ENCODE data around the gene GLI2. TPM values are rescaled to one million over a fixed set of nuclear protein-coding genes. Genes with fewer than 3 reads are reported as not detected.

GLI2 gene
- total RNA-seq, 1 donor, result 22.5 TPM

DNA sequence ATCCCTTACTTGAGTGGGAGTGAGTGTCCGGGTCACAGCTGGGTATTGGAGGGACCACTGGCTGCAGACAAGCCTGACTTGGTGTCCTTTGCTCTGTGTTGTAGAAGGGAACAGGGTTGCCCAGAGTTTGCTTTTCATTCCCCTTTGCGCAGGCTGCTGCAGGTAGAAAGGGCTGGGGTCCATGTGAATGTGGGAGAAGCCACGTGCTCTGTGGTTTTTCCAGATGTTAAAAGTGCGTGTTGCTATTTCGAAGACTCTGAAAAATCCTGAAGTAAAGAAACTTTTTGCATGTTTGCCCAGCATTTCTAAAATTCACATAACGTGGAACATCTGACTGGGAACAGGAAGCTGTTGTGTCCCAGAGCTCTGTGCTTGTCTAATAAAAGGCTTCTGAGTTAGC is 28.8 kb downstream of the GLI2 start:
- peak; percentile 44 for DNase-seq (ENCODE audit: low read depth)
- no peak for TF ChIP-seq CTCF (IDR thresholded peaks at IDR 0.05; ENCODE audit: insufficient read depth, low read depth, low read length)
- no peak overlapping the region for H3K4me3 ChIP-seq (ENCODE audit: low read depth, low read length)

DNA sequence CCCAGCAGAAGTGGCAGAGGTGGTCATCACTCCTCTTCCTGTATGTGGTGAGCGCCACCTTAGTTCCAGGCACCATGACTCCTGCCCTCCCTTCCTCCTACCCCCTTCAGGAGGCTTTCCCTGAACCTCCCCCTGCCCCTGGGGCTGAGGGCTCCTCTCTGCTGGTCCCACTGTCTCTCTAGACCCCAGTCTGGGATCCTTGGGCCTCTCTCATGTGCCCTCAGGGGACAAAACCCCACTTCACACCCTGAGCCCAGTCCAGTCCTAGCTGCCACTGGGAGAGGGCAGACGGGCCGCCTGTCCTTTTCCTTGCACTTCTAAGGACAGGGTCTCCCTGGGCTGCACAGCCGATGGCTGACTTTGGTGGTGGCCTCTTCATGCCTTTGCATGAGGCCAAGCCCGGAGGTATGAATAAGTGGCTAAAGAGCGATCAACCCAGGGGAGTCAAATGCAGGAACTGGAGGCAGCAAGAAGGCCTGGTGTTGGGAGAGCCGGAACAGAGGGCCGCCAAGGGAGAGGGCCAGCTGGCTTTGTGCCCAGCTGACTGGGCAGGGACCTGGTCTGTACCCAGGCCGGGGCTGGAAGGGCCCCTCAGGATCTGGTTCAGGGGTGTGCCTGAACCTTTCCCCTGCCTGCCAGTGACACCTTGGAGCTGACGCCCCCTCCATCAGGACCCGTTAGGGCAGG is 29.5 kb downstream of the GLI2 start:
- DNase-seq (ENCODE audit: low read depth), result peak; percentile 64
- TF ChIP-seq CTCF (IDR thresholded peaks at IDR 0.05; ENCODE audit: insufficient read depth, low read depth, low read length), result no peak
- H3K4me3 ChIP-seq (ENCODE audit: low read depth, low read length), result peak overlapping the region; percentile 12

- TF ChIP-seq CTCF (IDR thresholded peaks at IDR 0.05; ENCODE audit: insufficient read depth, low read depth, low read length), result no peak
- H3K4me3 ChIP-seq (ENCODE audit: low read depth, low read length), result peak overlapping the region; percentile 12
- DNase-seq (ENCODE audit: low read depth), result peak; percentile 100
Observed at GRCh38 chr2:120765678-120766469, 30.2 kb downstream of the GLI2 start.

DNA sequence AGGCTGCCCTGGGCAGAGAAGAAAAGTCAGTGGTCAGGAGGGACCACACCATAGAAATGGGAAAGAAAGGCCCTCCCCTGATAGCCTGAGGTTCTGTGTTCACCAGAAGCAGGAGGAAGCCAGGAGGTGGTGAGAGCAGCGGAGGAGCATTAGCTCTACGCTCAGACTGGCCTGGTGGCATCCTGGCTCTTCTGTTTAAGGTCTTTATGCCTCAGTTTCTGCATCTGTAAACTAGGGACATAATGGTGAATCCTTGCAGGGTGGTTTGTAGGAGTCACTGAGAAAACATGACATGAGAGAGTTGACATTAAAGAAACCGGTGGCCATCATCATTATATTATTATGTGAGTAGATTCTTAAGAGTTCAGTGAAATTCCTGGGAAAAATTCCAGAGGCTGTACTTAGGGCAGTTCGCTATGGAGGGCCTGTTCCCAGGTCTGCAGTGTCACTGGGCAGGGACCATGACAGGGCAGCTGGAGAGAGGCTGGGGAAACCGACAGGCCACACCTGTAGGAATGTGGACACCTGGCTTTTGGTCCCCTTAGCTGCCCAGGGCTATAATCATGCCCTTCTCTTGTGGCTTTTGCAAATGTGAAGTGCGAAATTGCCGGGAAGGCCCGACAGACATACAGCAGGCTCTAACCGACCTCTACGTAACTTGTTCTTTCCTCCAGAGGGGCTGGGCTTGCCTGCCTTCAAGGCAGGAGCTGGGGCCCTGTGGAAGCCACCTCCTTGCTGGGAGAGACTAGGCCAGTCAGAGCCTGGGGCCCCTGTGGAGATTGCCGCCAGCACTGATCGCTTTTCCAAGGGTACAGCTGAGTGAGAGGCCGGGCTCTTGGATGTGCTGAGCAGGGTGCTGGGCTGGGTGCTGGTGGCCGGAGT is 31.0 kb downstream of the GLI2 start:
- no peak overlapping the region for H3K4me3 ChIP-seq (ENCODE audit: low read depth, low read length)
- TF ChIP-seq CTCF (IDR thresholded peaks at IDR 0.05; ENCODE audit: insufficient read depth, low read depth, low read length), result no peak
- DNase-seq (ENCODE audit: low read depth), result no peak

DNA sequence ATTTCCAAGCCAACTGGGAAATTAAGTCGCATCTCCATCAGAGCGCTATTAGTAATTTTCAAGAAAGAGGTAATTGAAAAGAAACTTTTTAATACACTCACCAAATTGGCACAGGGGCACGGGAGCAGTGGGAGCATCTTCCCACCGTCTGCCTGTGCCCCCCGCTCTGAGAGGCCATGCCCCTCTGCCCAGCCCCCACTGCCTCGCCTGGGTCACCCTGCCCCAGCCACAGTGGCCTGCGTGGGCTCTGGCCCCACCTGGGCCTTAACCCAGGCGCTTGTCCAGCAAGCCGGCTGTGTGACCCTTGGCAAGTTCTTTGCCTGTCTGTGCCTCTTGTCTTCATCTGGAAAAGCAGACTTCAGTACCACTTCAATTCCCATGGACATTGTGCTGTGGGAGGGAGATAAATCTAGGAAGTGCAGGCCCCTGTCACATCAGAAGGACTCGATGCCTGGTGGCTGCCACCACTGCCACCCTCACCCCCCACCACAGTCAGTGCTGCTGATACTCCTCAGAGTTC is 31.9 kb downstream of the GLI2 start:
- H3K4me3 ChIP-seq (ENCODE audit: low read depth, low read length), result no peak overlapping the region
- no peak for TF ChIP-seq CTCF (IDR thresholded peaks at IDR 0.05; ENCODE audit: insufficient read depth, low read depth, low read length)

More for the DNA sequence above, 31.9 kb downstream of the GLI2 start:
- DNase-seq (ENCODE audit: low read depth), result no peak

Measured in fibroblast of villous mesenchyme (primary cell).